Activated CD4-positive, alpha-beta T cell treated with anti-CD3 and anti-CD28 coated beads, Interleukin-2, Interleukin-6, amounts not matched to agents 100 ng/mL and 50 ng/mL, durations not matched to agents 16 hours and 8 hours (primary cell): ENCODE results near the gene IGSF8.
A peak's percentile ranks its signal among the peaks of the same experiment; 100 is the strongest.
"Not testable (repeated sequence)": the region's sequence is repeated elsewhere in the genome, so short reads cannot be mapped to it uniquely, and the experiment has no call there.

Source experiments
- DNase-seq: peaks from one replicate; pipeline ENCODE4 v3.0.0-alpha.2; 2020

IGSF8 gene

DNA sequence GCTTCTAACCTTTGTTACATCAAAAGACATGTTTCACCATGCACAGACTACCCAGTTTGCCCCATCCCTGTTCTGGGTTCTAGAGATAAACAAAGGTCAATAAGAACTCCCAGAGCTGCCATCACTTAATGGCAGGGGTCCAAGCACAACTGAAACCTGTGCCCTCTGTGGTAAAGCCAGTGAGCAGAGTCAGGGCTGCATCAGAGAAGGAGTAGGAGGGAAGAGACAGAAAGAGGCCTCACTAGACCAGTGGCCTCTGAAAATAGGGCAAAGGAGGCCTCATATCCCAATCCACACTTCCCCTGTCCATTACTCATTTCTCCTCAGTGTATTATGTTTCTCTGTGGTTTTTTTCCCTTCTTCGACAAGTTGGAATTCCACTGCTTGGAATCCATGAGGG is 27.3 kb upstream of the IGSF8 start:
- DNase-seq = no peak

DNA sequence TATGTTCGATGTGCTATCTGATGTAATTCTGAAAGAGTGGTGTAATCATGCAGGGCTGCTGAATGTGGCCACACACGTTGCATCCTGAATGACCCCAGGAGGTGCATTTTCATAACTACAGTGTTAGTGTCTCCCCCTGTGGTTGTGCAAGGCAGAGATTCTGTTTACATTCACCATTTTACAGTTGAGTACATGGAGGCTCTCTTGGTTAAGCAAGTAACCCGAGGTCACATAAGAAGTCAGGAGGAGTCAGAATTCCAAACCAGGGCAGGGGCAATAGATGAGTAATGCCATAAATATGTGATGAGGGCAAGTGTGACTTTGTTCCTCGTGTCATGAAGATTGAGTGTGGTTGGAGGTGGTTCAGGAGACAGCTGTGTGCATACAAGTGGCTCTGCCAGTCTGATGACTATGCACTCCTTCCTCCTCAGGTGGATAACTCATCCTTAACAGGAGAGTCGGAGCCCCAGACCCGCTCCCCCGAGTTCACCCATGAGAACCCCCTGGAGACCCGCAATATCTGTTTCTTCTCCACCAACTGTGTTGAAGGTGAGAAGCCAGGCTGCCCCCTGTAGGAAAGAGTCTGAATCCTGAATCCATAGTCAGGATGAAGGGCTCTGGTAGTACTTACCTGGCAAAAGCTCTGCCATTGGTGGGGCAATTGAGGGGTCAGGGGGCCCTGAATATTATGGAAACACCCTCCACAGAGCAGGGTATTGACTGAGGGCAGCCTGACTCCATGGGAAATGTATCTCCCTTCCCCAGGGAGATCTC is 26.5 kb upstream of the IGSF8 start:
- no peak for DNase-seq

DNA sequence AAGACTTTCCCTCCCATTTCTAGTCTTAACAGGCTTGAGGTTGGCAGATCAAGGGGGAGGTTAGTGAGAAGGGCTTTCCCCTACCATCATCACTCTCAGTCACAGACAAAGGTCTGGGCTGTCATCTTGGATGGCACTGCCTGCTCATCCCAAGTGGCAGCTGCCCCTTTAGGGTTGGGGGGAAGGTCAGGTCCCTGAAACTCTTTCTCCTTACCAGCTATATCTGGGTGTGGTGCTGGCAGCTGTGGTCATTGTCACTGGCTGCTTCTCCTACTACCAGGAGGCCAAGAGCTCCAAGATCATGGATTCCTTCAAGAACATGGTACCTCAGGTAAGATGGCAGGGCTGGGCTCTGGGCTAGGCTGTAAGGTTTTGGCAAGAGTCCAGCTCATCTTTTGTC is 25.3 kb upstream of the IGSF8 start:
- DNase-seq = no peak

DNA sequence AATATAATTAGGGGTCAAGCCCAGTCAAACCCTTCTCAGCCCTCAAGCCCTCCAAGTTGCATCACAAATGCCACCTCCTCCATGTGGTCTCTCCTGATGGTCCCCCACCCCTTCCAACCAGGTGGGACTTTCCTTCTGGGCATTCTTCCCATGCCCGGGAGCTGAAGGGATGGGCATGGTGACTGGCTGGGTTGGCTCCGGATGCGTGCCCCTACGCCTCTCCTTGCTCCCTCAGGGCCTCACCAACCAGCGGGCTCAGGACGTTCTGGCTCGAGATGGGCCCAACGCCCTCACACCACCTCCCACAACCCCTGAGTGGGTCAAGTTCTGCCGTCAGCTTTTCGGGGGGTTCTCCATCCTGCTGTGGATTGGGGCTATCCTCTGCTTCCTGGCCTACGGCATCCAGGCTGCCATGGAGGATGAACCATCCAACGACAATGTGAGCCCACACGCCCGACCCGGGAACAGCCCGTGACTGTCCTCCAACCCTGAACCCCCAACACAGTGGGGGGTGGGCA is 24.6 kb upstream of the IGSF8 start:
- no peak for DNase-seq

DNA sequence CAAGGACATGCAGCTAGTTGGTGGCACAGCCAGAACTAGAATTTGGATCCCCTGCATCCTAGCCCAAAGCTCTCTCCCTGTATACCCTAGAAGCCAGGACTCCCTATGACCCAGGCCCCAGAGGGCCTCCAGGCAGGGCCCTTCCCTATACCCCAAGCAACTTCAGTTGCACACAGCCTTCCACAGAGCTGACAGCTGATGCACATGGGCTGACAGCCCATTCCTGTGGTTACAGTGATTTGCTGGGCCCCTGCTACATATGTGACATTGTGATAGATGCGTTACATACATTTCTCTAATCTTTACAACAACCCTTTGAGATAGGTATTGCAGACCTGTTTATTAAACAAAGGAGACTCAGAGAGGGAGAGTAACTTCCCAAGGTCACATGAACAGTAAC is 23.0 kb upstream of the IGSF8 start:
- no peak for DNase-seq

- no peak for DNase-seq
Measured at GRCh38 chr1:160120797-160121196, 22.4 kb upstream of the IGSF8 start.

GRCh38 chr1:160118928-160119327 is 20.5 kb upstream of the IGSF8 start:
- DNase-seq = no peak

GRCh38 chr1:160117709-160118183 is 19.3 kb upstream of the IGSF8 start:
- no peak for DNase-seq

DNA sequence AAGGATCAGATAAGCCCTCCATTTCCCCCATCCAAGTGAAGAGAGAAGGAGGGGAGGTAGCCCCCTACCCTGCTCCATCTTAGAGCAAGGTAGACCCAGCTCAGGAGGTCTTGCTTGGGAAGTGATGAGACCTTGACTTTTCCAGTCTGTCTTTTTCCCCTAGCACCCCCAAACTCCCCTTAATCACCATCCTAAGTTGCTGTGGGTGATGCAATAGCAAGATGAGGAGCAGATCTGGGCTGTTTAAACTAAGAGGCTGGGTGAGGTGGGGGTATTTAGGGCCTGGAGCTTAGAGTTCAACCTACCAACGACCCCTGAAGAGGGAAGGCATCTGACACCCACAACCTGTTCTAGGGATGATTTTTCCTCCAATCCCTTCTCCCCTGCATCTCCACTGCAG is 18.9 kb upstream of the IGSF8 start:
- DNase-seq = no peak

DNA sequence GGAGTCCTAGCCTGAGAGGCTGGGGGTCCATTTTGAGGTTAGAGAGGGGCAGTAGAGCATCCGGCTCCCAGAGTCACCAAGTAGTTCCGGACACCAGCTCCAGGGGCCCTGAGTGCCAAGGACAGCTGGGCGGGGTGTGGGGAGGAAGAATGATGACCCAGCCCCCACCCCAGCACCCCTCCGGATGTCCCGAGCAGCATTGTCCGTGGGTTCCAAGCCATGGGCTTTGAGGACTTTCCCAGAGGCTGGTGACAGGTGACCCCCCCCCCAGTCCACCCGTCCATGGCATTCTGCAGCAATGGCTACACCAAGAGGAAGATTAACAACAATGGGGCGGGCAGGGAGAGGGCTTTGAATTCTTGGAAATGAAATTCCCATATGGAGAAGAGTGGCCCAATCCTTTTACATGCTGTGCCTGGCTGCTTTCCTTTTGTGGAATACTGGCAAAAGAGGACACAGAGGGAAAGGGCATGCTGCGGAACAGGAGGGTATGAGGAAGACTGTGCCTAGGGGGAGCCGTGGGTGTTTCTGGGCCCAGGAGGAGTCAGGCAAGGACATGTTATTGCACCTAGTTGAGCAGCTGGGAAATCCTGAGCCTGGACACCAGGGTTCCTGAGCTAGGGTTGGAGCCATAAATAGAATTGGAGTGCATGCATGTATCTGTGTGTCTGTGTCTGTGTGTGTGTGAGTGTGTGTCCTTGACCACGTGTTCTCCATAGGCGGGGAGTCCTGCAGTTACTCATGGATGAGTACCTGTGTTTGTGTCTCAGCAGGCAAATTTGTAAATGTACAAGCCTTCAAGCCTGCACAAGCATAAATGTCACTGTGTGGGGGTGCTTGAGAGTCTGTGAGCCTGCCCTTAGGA is 18.1 kb upstream of the IGSF8 start:
- DNase-seq = no peak

DNA sequence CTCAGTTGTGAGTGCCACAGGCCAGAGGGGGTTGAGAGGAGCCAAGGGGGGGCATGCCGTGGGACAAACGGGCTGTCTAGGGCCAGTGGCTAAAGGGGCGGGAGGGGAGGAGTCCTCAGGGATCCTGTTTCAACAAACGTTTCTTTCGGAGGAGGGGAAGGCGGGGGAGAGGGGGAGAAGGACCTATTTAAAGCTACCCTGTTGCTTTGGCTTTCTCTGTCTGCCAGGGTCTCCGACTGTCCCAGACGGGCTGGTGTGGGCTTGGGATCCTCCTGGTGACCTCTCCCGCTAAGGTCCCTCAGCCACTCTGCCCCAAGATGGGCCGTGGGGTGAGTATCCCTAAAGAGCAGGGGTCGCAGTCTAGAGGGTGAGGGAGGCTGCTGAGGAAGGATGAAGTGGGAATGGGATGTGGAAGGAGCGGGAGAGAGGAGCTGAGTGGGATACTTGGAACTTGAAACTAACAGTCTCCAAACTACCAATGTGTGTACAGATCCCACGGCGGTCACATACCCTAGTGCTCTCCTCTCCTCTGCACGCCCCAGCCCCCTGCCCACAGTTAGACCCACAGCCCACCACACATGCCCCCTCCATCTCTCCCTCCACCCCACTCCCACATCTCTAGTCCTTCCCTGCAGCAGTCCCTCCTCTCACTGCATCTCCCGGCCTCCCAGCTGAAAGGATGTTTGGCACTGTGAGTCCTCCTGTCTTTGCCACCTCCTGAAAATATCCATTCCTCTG is 17.3 kb upstream of the IGSF8 start, which contains the start of gene ATP1A2:
ATP1A2 (plus strand) TSS at position 215 of the 738 bp plus-strand sequence; CDS start at position 318, 103 bp downstream.
- DNase-seq = no peak

GRCh38 chr1:160114085-160114484 is 15.7 kb upstream of the IGSF8 start:
- DNase-seq = no peak

- DNase-seq = no peak
Measured at GRCh38 chr1:160113407-160113806, 15.0 kb upstream of the IGSF8 start.

DNA sequence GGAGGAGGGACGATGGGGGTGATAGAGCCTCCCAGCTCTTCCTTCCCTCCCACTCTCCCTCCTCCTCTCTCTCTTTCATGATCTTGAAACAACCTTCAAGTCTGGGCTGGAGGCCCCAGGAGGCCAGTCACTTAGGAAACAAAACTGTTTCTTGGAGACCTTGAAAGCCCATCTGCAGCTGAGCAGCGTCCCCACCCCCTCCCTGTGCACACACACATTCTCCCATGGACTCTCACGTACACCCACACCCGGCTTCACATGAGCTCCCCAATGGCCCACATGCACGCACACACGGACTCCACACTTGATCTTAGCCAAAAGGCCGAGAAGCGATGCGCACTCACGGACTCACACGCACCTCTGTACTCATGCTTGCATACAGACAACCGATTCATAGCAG is 13.9 kb upstream of the IGSF8 start:
- no peak for DNase-seq

DNA sequence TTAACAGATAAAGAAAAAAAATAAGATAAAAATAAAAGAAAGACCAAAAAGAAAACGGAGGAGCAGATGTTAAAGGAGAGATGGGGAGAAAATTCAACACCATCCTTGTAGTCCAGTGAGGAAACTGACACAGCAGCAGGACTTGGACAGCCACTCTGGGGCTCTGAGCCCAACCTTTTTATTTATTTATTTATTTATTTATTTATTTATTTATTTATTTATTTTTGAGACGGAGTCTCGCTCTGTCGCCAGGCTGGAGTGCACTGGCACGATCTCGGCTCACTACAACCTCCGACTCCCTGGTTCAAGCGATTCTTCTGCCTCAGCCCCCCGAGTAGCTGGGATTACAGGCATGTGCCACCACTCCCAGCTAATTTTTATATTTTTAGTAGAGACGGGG is 13.0 kb upstream of the IGSF8 start:
- DNase-seq = not testable (repeated sequence)

GRCh38 chr1:160109686-160110085 is 11.3 kb upstream of the IGSF8 start:
- no peak for DNase-seq

DNA sequence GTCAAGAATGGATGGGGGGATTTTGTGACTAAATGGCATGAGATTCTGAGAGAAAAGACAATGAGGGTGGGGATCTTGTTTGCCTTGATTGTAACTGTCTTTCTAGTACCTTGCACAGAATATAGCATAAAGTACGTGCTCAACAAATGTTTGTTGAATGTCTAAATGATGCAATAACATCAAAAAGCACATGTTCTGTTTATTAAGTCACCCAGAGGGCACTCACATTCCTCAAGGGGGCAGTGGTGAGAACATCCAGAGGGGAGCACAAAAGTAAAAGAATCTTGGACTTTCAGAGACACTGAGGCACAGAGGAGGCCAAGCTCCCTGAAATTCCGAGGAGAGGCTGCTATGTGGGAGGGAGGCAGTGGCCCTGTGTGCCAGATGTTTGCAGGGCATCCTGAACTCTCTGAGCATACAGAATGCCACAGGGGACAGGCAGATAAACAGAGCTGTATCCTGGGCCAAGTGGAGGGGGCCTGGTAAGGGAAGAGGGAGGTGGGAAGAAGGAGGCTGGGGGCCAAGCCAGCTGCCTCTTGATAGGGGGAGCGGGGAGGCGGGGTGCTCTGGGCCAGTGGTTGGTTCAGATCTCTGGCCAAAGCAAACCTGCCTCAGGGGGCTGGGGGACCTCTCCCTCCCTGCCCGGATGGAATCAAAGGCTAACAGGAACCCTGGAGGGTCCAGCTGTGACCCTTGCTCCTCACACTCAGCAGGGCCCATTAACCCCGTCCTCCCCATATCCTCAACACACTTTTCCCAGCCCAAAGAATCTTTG is 10.7 kb upstream of the IGSF8 start:
- peak; percentile 57 for DNase-seq

- no peak for DNase-seq
Measured at GRCh38 chr1:160107512-160107911, 9.1 kb upstream of the IGSF8 start.

GRCh38 chr1:160105155-160105554 is 6.7 kb upstream of the IGSF8 start:
- DNase-seq = no peak

DNA sequence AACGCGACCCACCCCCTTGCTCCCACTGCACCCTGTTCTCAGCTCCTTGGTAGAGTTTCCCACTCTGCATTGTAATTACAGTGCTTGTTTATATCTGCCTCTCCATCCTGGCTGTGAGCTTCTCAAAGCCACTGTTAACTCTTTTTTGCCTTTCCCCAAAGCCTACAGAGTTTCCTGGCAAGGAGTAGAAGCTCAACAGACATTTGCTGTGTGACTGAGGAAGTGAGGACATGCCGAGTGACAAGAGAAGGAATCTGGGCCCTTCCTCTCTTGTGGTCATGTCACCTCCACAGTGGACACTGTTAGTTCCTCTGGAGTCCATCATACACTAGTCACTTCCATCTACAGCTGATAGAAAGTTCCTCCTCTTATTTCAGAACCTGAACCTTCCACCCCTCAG is 6.1 kb upstream of the IGSF8 start:
- no peak for DNase-seq

DNA sequence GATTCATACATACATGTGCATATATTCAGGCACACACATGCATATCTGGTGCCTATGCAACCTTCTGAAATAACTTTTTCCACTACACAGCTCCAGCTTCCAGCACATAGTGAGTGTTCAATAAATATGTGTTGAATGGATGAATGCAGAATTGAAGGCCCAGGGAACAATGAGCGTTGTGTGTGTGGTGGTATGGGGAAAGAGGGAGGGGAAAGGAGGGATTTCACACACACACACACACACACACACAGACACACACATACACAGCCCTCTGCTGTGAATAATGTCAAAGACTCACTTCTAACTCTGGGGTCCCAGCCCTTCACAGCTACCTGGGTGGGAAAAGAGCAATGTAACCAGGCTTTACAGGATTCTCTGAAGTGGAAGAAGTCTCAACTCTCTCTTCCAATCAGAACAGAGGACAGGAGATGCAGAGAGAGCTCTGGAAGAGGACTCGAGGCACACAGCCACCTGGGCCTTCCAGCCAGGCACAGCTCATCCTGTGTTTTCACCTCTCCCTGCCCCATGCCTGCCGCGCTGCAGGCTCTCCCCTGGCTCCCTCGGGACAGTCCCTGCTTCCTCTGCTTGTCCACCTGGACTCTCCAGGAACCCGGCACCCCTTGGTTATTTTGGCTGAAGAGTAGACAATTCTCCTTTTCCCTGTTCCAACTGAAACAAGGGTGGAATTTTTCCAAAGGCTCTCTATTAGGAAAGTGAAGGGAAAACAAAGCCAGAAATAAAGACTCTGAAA is 5.4 kb upstream of the IGSF8 start:
- DNase-seq = no peak
